Measurements from ENCODE around the gene SUMO4. TPM values are rescaled to one million over a fixed set of nuclear protein-coding genes. Genes with fewer than 3 reads are reported as not detected.

Gene SUMO4
- total and polyA plus RNA-seq, 2 donors, result 0.25 to 1.2 TPM

- Histone ChIP-seq H3K27me3 (ENCODE audit: control insufficient read depth in 2 of 2, insufficient read depth in 1 of 2, low read length in 1 of 2) (no peaks in the 10 kb centered on the region), H3K4me3 (ENCODE audit: low read length in 2 of 2) (no peak overlapping the region), H3K36me3 (ENCODE audit: control insufficient read depth in 2 of 2, insufficient read depth in 2 of 2, low read length in 1 of 2) (peaks cover 10 to 53% of the 10 kb centered on the region in 2 donors), H3K9me3 (ENCODE audit: control insufficient read depth in 2 of 2, insufficient read depth in 1 of 2, low read length in 1 of 2) (no peaks in the 10 kb centered on the region), H3K27ac (ENCODE audit: low read depth in 1 of 2, low read length in 1 of 2) (no peak overlapping the region), H3K4me1 (ENCODE audit: control insufficient read depth in 2 of 2, insufficient read depth in 2 of 2, low read length in 2 of 2) (peaks cover 0 to 5% of the 10 kb centered on the region in 2 donors)
- DNase-seq (ENCODE audit: low read depth in 6 of 9, low spot score in 9 of 9), result no peak
These were observed 15.6 kb upstream of the SUMO4 start for GRCh38 chr6:149384464-149384863.

- Histone ChIP-seq H3K27me3 (ENCODE audit: control insufficient read depth in 2 of 2, insufficient read depth in 1 of 2, low read length in 1 of 2) (no peaks in the 10 kb centered on the region), H3K4me1 (ENCODE audit: control insufficient read depth in 2 of 2, insufficient read depth in 2 of 2, low read length in 2 of 2) (peaks cover 0 to 5% of the 10 kb centered on the region in 2 donors), H3K9me3 (ENCODE audit: control insufficient read depth in 2 of 2, insufficient read depth in 1 of 2, low read length in 1 of 2) (no peaks in the 10 kb centered on the region), H3K36me3 (ENCODE audit: control insufficient read depth in 2 of 2, insufficient read depth in 2 of 2, low read length in 1 of 2) (peaks cover 10 to 41% of the 10 kb centered on the region in 2 donors), H3K27ac (ENCODE audit: low read depth in 1 of 2, low read length in 1 of 2) (no peak overlapping the region), H3K4me3 (ENCODE audit: low read length in 2 of 2) (no peak overlapping the region)
- no peak for DNase-seq (ENCODE audit: low read depth in 6 of 9, low spot score in 9 of 9)
- 98% methylated on average over 5 of the region's 5 CpGs for WGBS
These were observed 13.9 kb upstream of the SUMO4 start for GRCh38 chr6:149385998-149386646.

- H3K9me3 ChIP-seq (ENCODE audit: control insufficient read depth in 2 of 2, insufficient read depth in 1 of 2, low read length in 1 of 2), result no peaks in the 10 kb centered on the region
- no peak for DNase-seq (ENCODE audit: low read depth in 6 of 9, low spot score in 9 of 9)
- peaks cover 6 to 32% of the 10 kb centered on the region in 2 donors for H3K36me3 ChIP-seq (ENCODE audit: control insufficient read depth in 2 of 2, insufficient read depth in 2 of 2, low read length in 1 of 2)
- no peaks in the 10 kb centered on the region for H3K27me3 ChIP-seq (ENCODE audit: control insufficient read depth in 2 of 2, insufficient read depth in 1 of 2, low read length in 1 of 2)
- H3K27ac ChIP-seq (ENCODE audit: low read depth in 1 of 2, low read length in 1 of 2), result no peak overlapping the region
- peaks cover 0 to 5% of the 10 kb centered on the region in 2 donors for H3K4me1 ChIP-seq (ENCODE audit: control insufficient read depth in 2 of 2, insufficient read depth in 2 of 2, low read length in 2 of 2)
- no peak overlapping the region for H3K4me3 ChIP-seq (ENCODE audit: low read length in 2 of 2)
- 94% methylated on average over 1 of the region's 1 CpG for WGBS
These were observed 12.1 kb upstream of the SUMO4 start for GRCh38 chr6:149387779-149388512.

- peaks cover 3 to 17% of the 10 kb centered on the region in 2 donors for H3K36me3 ChIP-seq (ENCODE audit: control insufficient read depth in 2 of 2, insufficient read depth in 2 of 2, low read length in 1 of 2)
- WGBS, result 93% methylated on average over 3 of the region's 3 CpGs
- peaks cover 0 to 5% of the 10 kb centered on the region in 2 donors for H3K4me1 ChIP-seq (ENCODE audit: control insufficient read depth in 2 of 2, insufficient read depth in 2 of 2, low read length in 2 of 2)
- H3K27ac ChIP-seq (ENCODE audit: low read depth in 1 of 2, low read length in 1 of 2), result no peak overlapping the region
- no peak for DNase-seq (ENCODE audit: low read depth in 6 of 9, low spot score in 9 of 9)
- H3K4me3 ChIP-seq (ENCODE audit: low read length in 2 of 2), result no peak overlapping the region
- no peaks in the 10 kb centered on the region for H3K27me3 ChIP-seq (ENCODE audit: control insufficient read depth in 2 of 2, insufficient read depth in 1 of 2, low read length in 1 of 2)
- no peaks in the 10 kb centered on the region for H3K9me3 ChIP-seq (ENCODE audit: control insufficient read depth in 2 of 2, insufficient read depth in 1 of 2, low read length in 1 of 2)
These were observed 10.4 kb upstream of the SUMO4 start for GRCh38 chr6:149389509-149390297.

GRCh38 chr6:149392093-149392492 is 8.0 kb upstream of the SUMO4 start:
- DNase-seq (ENCODE audit: low read depth in 6 of 9, low spot score in 9 of 9), result no peak
- Histone ChIP-seq H3K4me3 (ENCODE audit: low read length in 2 of 2) (no peak overlapping the region), H3K27ac (ENCODE audit: low read depth in 1 of 2, low read length in 1 of 2) (no peak overlapping the region), H3K9me3 (ENCODE audit: control insufficient read depth in 2 of 2, insufficient read depth in 1 of 2, low read length in 1 of 2) (no peaks in the 10 kb centered on the region), H3K36me3 (ENCODE audit: control insufficient read depth in 2 of 2, insufficient read depth in 2 of 2, low read length in 1 of 2) (peaks cover 3 to 17% of the 10 kb centered on the region in 2 donors), H3K27me3 (ENCODE audit: control insufficient read depth in 2 of 2, insufficient read depth in 1 of 2, low read length in 1 of 2) (no peaks in the 10 kb centered on the region), H3K4me1 (ENCODE audit: control insufficient read depth in 2 of 2, insufficient read depth in 2 of 2, low read length in 2 of 2) (peaks cover 0 to 5% of the 10 kb centered on the region in 2 donors)
- 97% methylated on average over 6 of the region's 6 CpGs for WGBS

GRCh38 chr6:149392535-149392934 is 7.5 kb upstream of the SUMO4 start:
- Histone ChIP-seq H3K4me1 (ENCODE audit: control insufficient read depth in 2 of 2, insufficient read depth in 2 of 2, low read length in 2 of 2) (peaks cover 0 to 5% of the 10 kb centered on the region in 2 donors), H3K4me3 (ENCODE audit: low read length in 2 of 2) (no peak overlapping the region), H3K36me3 (ENCODE audit: control insufficient read depth in 2 of 2, insufficient read depth in 2 of 2, low read length in 1 of 2) (peaks cover 3 to 20% of the 10 kb centered on the region in 2 donors), H3K27ac (ENCODE audit: low read depth in 1 of 2, low read length in 1 of 2) (no peak overlapping the region), H3K9me3 (ENCODE audit: control insufficient read depth in 2 of 2, insufficient read depth in 1 of 2, low read length in 1 of 2) (no peaks in the 10 kb centered on the region), H3K27me3 (ENCODE audit: control insufficient read depth in 2 of 2, insufficient read depth in 1 of 2, low read length in 1 of 2) (no peaks in the 10 kb centered on the region)
- no peak for DNase-seq (ENCODE audit: low read depth in 6 of 9, low spot score in 9 of 9)

GRCh38 chr6:149393002-149393679 is 6.9 kb upstream of the SUMO4 start:
- Histone ChIP-seq H3K27me3 (ENCODE audit: control insufficient read depth in 2 of 2, insufficient read depth in 1 of 2, low read length in 1 of 2) (no peaks in the 10 kb centered on the region), H3K9me3 (ENCODE audit: control insufficient read depth in 2 of 2, insufficient read depth in 1 of 2, low read length in 1 of 2) (no peaks in the 10 kb centered on the region), H3K4me3 (ENCODE audit: low read length in 2 of 2) (no peak overlapping the region), H3K27ac (ENCODE audit: low read depth in 1 of 2, low read length in 1 of 2) (no peak overlapping the region), H3K4me1 (ENCODE audit: control insufficient read depth in 2 of 2, insufficient read depth in 2 of 2, low read length in 2 of 2) (peaks cover 0 to 5% of the 10 kb centered on the region in 2 donors), H3K36me3 (ENCODE audit: control insufficient read depth in 2 of 2, insufficient read depth in 2 of 2, low read length in 1 of 2) (peaks cover under 1 to 19% of the 10 kb centered on the region in 2 donors)
- no peak for DNase-seq (ENCODE audit: low read depth in 6 of 9, low spot score in 9 of 9)

GRCh38 chr6:149395185-149395584 is 4.9 kb upstream of the SUMO4 start:
- DNase-seq (ENCODE audit: low read depth in 6 of 9, low spot score in 9 of 9), result no peak
- Histone ChIP-seq H3K9me3 (ENCODE audit: control insufficient read depth in 2 of 2, insufficient read depth in 1 of 2, low read length in 1 of 2) (no peaks in the 10 kb centered on the region), H3K36me3 (ENCODE audit: control insufficient read depth in 2 of 2, insufficient read depth in 2 of 2, low read length in 1 of 2) (peaks cover 3 to 30% of the 10 kb centered on the region in 2 donors), H3K27me3 (ENCODE audit: control insufficient read depth in 2 of 2, insufficient read depth in 1 of 2, low read length in 1 of 2) (no peaks in the 10 kb centered on the region), H3K4me3 (ENCODE audit: low read length in 2 of 2) (no peak overlapping the region), H3K27ac (ENCODE audit: low read depth in 1 of 2, low read length in 1 of 2) (no peak overlapping the region), H3K4me1 (ENCODE audit: control insufficient read depth in 2 of 2, insufficient read depth in 2 of 2, low read length in 2 of 2) (peaks cover 0 to 5% of the 10 kb centered on the region in 2 donors)
